HL-60 (cell line): ENCODE measurements around the gene SH2D3C.

ENCODE experiments used
- DNase-seq, 2 experiments: peaks; one replicate each; pipeline ENCODE4 v3.0.0-alpha.2; 2010 to 2020; ENCODE audit warnings: low read depth in 1 of 2, low spot score in 1 of 2
- H3K27ac ChIP-seq: fragments of 250-450 bp; sonication (Bioruptor Pico); replicated peaks from 2 replicates; pipeline ENCODE4 v1.5.1; 2020; ENCODE audit warnings: mild to moderate bottlenecking, moderate library complexity
- H3K27me3 ChIP-seq: fragments of 250-450 bp; sonication (Bioruptor Pico); 2 replicates; pipeline ENCODE4 v1.5.1; 2021; ENCODE audit warnings: mild to moderate bottlenecking, moderate library complexity; ENCODE audit not compliant: insufficient read depth, poor library complexity, severe bottlenecking
- H3K4me3 ChIP-seq: replicated peaks from 2 replicates; pipeline ENCODE4 v1.5.1; 2011; ENCODE audit warnings: mild to moderate bottlenecking, control low read depth, low read length; ENCODE audit not compliant: insufficient read depth
- GABPA ChIP-seq: IDR thresholded peaks from 2 replicates; pipeline ENCODE4 v1.6.1; 2012; ENCODE audit warnings: low read depth
- POLR2AphosphoS5 ChIP-seq: IDR thresholded peaks from 2 replicates; pipeline ENCODE4 v1.6.1; 2012; ENCODE audit warnings: low read depth
- SPI1 ChIP-seq: IDR thresholded peaks from 2 replicates; pipeline ENCODE4 v1.6.1; 2012; ENCODE audit warnings: low read depth, mild to moderate bottlenecking, borderline replicate concordance
- TF ChIP-seq, protein P1 (sequence below): IDR thresholded peaks from 2 replicates; pipeline ENCODE4 v1.6.1; 2012; ENCODE audit warnings: low read depth; ENCODE audit not compliant: insufficient replicate concordance
- TF ChIP-seq, protein P2 (sequence below): IDR thresholded peaks from one replicate; pipeline ENCODE4 v1.5.1; 2011; ENCODE audit warnings: low read length, control low read depth, inconsistent platforms; ENCODE audit not compliant: insufficient read depth

The SH2D3C gene

DNA sequence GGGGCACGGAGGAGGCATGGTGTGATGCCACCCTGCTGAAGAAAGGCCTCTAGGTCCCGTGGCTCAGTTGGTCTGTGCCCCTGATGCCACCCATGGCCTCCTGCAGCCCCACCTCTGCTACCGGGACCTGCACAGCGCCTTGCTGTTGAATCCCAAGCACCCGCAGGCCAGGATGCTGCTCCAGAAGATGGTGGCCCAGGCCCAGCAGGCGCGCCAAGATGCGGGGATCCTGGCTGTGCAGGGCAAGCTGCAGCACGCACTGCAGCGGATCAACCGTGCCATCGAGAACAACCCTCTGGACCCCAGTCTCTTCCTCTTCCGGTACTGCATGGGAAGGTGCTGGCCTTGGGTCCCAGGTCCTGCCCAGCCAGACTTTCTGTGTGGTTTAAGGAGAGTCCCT lies 55.5 kb downstream of the SH2D3C start:
- Histone ChIP-seq H3K4me3 (no peak overlapping the region), H3K27ac (no peak overlapping the region), H3K27me3 (no peaks in the 10 kb centered on the region)
- no peak for DNase-seq
- no peak for TF ChIP-seq SPI1
- TF ChIP-seq, protein P1, sequence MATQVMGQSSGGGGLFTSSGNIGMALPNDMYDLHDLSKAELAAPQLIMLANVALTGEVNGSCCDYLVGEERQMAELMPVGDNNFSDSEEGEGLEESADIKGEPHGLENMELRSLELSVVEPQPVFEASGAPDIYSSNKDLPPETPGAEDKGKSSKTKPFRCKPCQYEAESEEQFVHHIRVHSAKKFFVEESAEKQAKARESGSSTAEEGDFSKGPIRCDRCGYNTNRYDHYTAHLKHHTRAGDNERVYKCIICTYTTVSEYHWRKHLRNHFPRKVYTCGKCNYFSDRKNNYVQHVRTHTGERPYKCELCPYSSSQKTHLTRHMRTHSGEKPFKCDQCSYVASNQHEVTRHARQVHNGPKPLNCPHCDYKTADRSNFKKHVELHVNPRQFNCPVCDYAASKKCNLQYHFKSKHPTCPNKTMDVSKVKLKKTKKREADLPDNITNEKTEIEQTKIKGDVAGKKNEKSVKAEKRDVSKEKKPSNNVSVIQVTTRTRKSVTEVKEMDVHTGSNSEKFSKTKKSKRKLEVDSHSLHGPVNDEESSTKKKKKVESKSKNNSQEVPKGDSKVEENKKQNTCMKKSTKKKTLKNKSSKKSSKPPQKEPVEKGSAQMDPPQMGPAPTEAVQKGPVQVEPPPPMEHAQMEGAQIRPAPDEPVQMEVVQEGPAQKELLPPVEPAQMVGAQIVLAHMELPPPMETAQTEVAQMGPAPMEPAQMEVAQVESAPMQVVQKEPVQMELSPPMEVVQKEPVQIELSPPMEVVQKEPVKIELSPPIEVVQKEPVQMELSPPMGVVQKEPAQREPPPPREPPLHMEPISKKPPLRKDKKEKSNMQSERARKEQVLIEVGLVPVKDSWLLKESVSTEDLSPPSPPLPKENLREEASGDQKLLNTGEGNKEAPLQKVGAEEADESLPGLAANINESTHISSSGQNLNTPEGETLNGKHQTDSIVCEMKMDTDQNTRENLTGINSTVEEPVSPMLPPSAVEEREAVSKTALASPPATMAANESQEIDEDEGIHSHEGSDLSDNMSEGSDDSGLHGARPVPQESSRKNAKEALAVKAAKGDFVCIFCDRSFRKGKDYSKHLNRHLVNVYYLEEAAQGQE, result no peak
- TF ChIP-seq POLR2AphosphoS5, result no peak
- no peak for TF ChIP-seq GABPA
- TF ChIP-seq, protein P2, sequence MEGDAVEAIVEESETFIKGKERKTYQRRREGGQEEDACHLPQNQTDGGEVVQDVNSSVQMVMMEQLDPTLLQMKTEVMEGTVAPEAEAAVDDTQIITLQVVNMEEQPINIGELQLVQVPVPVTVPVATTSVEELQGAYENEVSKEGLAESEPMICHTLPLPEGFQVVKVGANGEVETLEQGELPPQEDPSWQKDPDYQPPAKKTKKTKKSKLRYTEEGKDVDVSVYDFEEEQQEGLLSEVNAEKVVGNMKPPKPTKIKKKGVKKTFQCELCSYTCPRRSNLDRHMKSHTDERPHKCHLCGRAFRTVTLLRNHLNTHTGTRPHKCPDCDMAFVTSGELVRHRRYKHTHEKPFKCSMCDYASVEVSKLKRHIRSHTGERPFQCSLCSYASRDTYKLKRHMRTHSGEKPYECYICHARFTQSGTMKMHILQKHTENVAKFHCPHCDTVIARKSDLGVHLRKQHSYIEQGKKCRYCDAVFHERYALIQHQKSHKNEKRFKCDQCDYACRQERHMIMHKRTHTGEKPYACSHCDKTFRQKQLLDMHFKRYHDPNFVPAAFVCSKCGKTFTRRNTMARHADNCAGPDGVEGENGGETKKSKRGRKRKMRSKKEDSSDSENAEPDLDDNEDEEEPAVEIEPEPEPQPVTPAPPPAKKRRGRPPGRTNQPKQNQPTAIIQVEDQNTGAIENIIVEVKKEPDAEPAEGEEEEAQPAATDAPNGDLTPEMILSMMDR, result no peak

DNA sequence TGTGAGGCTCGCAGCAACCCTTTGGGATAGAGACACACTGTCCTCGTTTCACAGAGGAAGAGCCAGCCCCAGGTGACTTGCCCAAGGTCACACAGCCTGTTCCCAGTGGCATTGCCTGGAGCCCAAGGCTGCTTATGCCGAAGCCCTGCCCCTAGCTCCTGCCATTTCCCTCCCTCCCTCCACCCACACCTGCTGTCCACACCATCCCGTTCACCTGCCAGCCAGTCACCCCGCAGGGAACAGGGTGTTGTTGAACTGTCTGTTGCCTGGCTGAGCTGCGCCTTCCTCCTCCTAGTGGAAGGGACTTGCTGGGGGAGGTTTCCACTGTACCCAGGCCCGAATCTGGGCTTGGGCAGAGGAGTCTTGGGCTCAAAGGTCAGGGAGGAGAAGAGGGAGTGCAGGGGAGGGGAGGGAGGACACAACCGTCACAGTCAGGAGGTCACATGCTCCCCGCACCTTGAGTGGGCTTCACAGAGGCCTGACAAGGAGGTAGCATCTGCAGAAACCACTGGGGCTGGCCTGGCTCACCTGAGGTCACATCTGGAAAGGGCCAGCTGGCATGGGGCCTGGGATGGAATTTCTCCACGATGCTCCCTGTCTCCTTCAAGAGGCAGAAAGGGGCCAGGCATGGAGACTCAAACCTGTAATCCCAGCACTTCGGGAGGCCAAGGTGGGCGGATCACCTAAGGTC lies 56.3 kb downstream of the SH2D3C start:
- TF ChIP-seq, protein P2, result no peak
- no peak overlapping the region for H3K27ac ChIP-seq
- no peaks in the 10 kb centered on the region for H3K27me3 ChIP-seq
- no peak for DNase-seq
- no peak overlapping the region for H3K4me3 ChIP-seq

DNA sequence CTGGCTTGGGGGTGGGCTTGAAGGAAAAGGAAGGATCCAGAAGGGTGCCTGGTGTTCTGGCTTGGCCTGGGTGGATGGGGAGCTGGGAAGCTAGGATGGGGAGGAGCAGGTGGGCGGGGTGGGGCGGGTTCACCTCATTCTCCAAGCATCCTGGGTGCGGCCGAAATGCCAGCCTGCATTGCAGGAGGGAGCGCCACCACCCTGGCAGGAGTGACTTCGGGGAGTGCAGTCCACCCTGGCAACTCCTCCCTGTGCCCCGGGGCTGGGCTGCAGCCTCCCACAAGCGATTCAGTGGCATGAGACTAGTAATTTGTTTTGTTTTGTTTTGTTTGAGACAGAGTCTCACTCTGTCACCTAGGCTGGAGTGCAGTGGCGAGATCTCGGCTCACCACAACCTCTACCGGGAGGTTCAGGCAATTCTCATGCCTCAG lies 57.1 kb downstream of the SH2D3C start:
- no peak for DNase-seq
- no peak overlapping the region for H3K4me3 ChIP-seq
- TF ChIP-seq GABPA (no peak), SPI1 (no peak), POLR2AphosphoS5 (no peak)
- TF ChIP-seq, protein P1, result no peak
- TF ChIP-seq, protein P2, result no peak
- H3K27ac ChIP-seq, result no peak overlapping the region
- H3K27me3 ChIP-seq, result no peaks in the 10 kb centered on the region

DNA sequence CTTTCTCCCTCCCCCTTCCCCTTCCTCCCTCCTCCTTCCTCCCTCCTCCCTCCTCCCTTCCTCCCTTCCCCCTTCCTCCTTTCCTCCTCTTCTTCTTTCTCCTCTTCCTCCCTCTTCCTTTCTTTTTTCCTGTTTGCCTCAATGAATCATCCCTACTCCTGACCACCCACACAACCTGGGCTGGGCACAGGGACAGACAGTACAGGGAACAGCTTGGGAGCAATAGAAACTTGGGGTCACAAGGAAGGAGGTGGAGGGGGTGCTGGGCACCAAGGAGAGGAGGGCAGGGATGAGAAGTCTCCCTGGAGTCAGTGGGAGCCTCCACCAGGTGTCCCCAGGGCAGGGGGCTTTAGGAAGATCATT lies 57.6 kb downstream of the SH2D3C start:
- Histone ChIP-seq H3K4me3 (no peak overlapping the region), H3K27me3 (no peaks in the 10 kb centered on the region), H3K27ac (no peak overlapping the region)
- no peak for DNase-seq
- TF ChIP-seq GABPA, result no peak
- no peak for TF ChIP-seq POLR2AphosphoS5
- TF ChIP-seq, protein P2, result no peak
- TF ChIP-seq, protein P1, result no peak
- TF ChIP-seq SPI1, result no peak
